CD14-positive monocyte (primary cell): ENCODE results near the gene MPL. TPM values are rescaled to one million over a fixed set of nuclear protein-coding genes. Genes with fewer than 3 reads are reported as not detected.

Experiments
- DNase-seq, 3 donors: peaks; one replicate each; pipeline ENCODE4 v3.0.0-alpha.2; 2011 to 2022
- H2AFZ ChIP-seq: 2 replicates; pipeline ENCODE4 v1.6.0; 2012; ENCODE audit warnings: mild to moderate bottlenecking, low read depth, low read length, inconsistent platforms; ENCODE audit not compliant: insufficient read depth, poor library complexity, severe bottlenecking
- H3K27ac ChIP-seq, 2 donors: 1 replicate in 1 of 2; 2 replicates in 1 of 2; pipeline ENCODE4 v1.5.1; 2012 to 2013; ENCODE audit warnings: low read length in 2 of 2, control low read depth in 1 of 2, inconsistent platforms in 1 of 2, low read depth in 1 of 2, mild to moderate bottlenecking in 1 of 2
- H3K27me3 ChIP-seq, 2 donors: one replicate each; pipeline versions ENCODE4 v1.6.0 to v1.6.1; 2011 to 2013; ENCODE audit warnings: low read length in 2 of 2; ENCODE audit not compliant: control insufficient read depth in 2 of 2, insufficient read depth in 2 of 2
- H3K36me3 ChIP-seq, 2 donors: replicated peaks in 1 of 2; 1 replicate in 1 of 2; 2 replicates in 1 of 2; pipeline versions ENCODE4 v1.5.1 to v1.6.1; 2012 to 2013; ENCODE audit warnings: low read length in 2 of 2, control low read depth in 1 of 2, inconsistent platforms in 1 of 2, mild to moderate bottlenecking in 1 of 2; ENCODE audit not compliant: insufficient read depth in 2 of 2, control insufficient read depth in 1 of 2
- H3K4me1 ChIP-seq, 2 donors: 1 replicate in 1 of 2; 2 replicates in 1 of 2; pipeline versions ENCODE4 v1.5.1 to v1.6.1; 2012 to 2013; ENCODE audit warnings: low read length in 2 of 2, control low read depth in 1 of 2, inconsistent platforms in 1 of 2, mild to moderate bottlenecking in 1 of 2, moderate library complexity in 1 of 2; ENCODE audit not compliant: insufficient read depth in 2 of 2, control insufficient read depth in 1 of 2
- H3K4me2 ChIP-seq: replicated peaks from 2 replicates; pipeline ENCODE3; 2012; ENCODE audit warnings: low read length, moderate library complexity, mild to moderate bottlenecking; ENCODE audit not compliant: poor library complexity, severe bottlenecking; ENCODE audit errors: extremely low read depth
- H3K4me3 ChIP-seq, 3 experiments: fragments of 200-600 bp in 1 of 3; sonication (generic) in 1 of 3; replicated peaks in 1 of 3; 1 replicate in 2 of 3; 2 replicates in 1 of 3; pipeline ENCODE4 v1.5.1; 2011 to 2013; ENCODE audit warnings: low read length in 3 of 3, mild to moderate bottlenecking in 3 of 3, control low read depth in 2 of 3, low read depth in 2 of 3, inconsistent platforms in 1 of 3, moderate library complexity in 1 of 3
- H3K79me2 ChIP-seq: 2 replicates; pipeline ENCODE4 v1.6.0; 2012; ENCODE audit warnings: mild to moderate bottlenecking, control low read depth, inconsistent platforms, low read length, moderate library complexity; ENCODE audit not compliant: insufficient read depth
- H3K9ac ChIP-seq: 2 replicates; pipeline ENCODE4 v1.6.0; 2017; ENCODE audit warnings: low read length, mild to moderate bottlenecking; ENCODE audit not compliant: insufficient read depth, poor library complexity, severe bottlenecking
- H3K9me3 ChIP-seq, 2 donors: replicated peaks in 1 of 2; 1 replicate in 1 of 2; 2 replicates in 1 of 2; pipeline versions ENCODE4 v1.5.1 to v1.6.1; 2012 to 2013; ENCODE audit warnings: low read length in 2 of 2, control low read depth in 1 of 2; ENCODE audit not compliant: control insufficient read depth in 1 of 2, insufficient read depth in 1 of 2
- H4K20me1 ChIP-seq: 2 replicates; pipeline ENCODE4 v1.6.0; 2012; ENCODE audit warnings: mild to moderate bottlenecking, low read length, control low read depth, moderate library complexity; ENCODE audit not compliant: insufficient read depth
- H3K27ac Mint-ChIP-seq, 7 donors: one replicate each; pipeline ENCODE4 v1.8.0; 2020; ENCODE audit warnings: mild to moderate bottlenecking in 7 of 7, mixed read lengths in 7 of 7, moderate library complexity in 6 of 7, inconsistent platforms in 2 of 7
- H3K27me3 Mint-ChIP-seq, 3 donors: one replicate each; pipeline ENCODE4 v1.8.0; 2021 to 2022; ENCODE audit warnings: low read depth in 3 of 3, mild to moderate bottlenecking in 3 of 3, mixed read lengths in 3 of 3, moderate library complexity in 3 of 3, inconsistent platforms in 1 of 3
- H3K36me3 Mint-ChIP-seq, 2 donors: one replicate each; pipeline ENCODE4 v1.8.0; 2020; ENCODE audit warnings: mixed read lengths in 2 of 2, inconsistent platforms in 1 of 2, mild to moderate bottlenecking in 1 of 2
- H3K4me1 Mint-ChIP-seq: one replicate; pipeline ENCODE4 v1.8.0; 2020; ENCODE audit warnings: mild to moderate bottlenecking, mixed read lengths
- H3K4me3 Mint-ChIP-seq, 2 donors: one replicate each; pipeline ENCODE4 v1.8.0; 2020; ENCODE audit warnings: mild to moderate bottlenecking in 2 of 2, mixed read lengths in 2 of 2, moderate library complexity in 1 of 2
- H3K9me3 Mint-ChIP-seq, 7 donors: one replicate each; pipeline ENCODE4 v1.8.0; 2020 to 2022; ENCODE audit warnings: mixed read lengths in 7 of 7, mild to moderate bottlenecking in 6 of 7, moderate library complexity in 6 of 7, inconsistent platforms in 2 of 7
- WGBS: methylation state at CpG from one replicate; pipeline ENCODE4 v1.1.5; 2013; ENCODE audit warnings: missing lambda C conversion rate; ENCODE audit not compliant: insufficient coverage; 5-methylcytosine and 5-hydroxymethylcytosine counted together
- intact Hi-C, 2 donors: fragments of 100-400 bp; cut with micrococcal nuclease; formaldehyde crosslinking; loops; one replicate each; pipeline versions ENCODE4 v1.15.0 to v1.15.1; 2023
- polyA plus RNA-seq, 3 donors: library from polyadenylated mRNA; depleted of rRNA in 1 of 3; unstranded in 2 of 3; stranded (reverse) in 1 of 3; fragments of 300-500 nt in 2 of 3; fragments of >200 nt in 1 of 3; fragmentation: Illumina TruSeq in 2 of 3; gene quantifications; 1 replicate in 2 of 3; 2 replicates in 1 of 3; pipeline ENCODE4 v1.2.3, GENCODE V29; 2012 to 2021
- TF ChIP-seq, protein P1 (sequence below): fragments of 200-600 bp; IDR thresholded peaks from one replicate; pipeline ENCODE4 v1.8.0; 2022; ENCODE audit warnings: antibody characterized with exemption, mild to moderate bottlenecking

The MPL gene
- polyA plus RNA-seq, 3 donors = not detected

DNA sequence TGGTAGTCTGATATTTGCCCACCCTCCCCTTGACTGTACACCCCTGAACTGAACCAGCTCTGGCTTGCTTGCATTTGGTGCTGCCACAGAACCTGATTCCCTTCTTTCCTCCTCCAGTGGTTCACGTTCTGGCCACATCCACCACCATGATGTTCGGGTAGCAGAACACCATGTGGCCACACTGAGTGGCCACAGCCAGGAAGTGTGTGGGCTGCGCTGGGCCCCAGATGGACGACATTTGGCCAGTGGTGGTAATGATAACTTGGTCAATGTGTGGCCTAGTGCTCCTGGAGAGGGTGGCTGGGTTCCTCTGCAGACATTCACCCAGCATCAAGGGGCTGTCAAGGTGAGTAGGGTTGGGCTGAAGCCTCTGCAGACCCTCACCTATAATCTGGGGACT is 23.0 kb downstream of the MPL start:
- Histone ChIP-seq H3K9me3 (no peaks in the 10 kb centered on the region), H3K27ac (peak overlapping the region in 1 of 2 donors; percentile 46), H3K9ac (no peak overlapping the region), H2AFZ (no peak overlapping the region), H3K79me2 (peaks cover 65% of the 10 kb centered on the region), H4K20me1 (peaks cover 58% of the 10 kb centered on the region), H3K4me3 (no peak overlapping the region), H3K4me2 (no peak overlapping the region), H3K36me3 (peaks cover 47 to 58% of the 10 kb centered on the region in 2 donors), H3K27me3 (no peaks in the 10 kb centered on the region), H3K4me1 (peaks cover 53 to 75% of the 10 kb centered on the region in 2 donors)
- Mint-ChIP-seq H3K4me1 (peaks cover 71% of the 10 kb centered on the region), H3K36me3 (peaks cover 55 to 56% of the 10 kb centered on the region in 2 donors), H3K9me3 (peaks cover 0 to 1% (median 0%) of the 10 kb centered on the region in 7 donors), H3K27me3 (no peaks in the 10 kb centered on the region), H3K27ac (peak overlapping the region in 3 of 7 donors; percentile 4 to 50 (median 48)), H3K4me3 (no peak overlapping the region)
- no CpG with 5 or more reads among the region's 4 CpGs for WGBS
- intact Hi-C loops = loop anchor here (2.0 to 10.0 kb wide), 2 partner anchors 28 to 186 kb away; partner anchors contain the start of genes CFAP57 (in 1 of the 2), EBNA1BP2 (in 1 of the 2), MED8 (in 1 of the 2) and SZT2 (in 1 of the 2)
- DNase-seq = no peak
- TF ChIP-seq, protein P1, sequence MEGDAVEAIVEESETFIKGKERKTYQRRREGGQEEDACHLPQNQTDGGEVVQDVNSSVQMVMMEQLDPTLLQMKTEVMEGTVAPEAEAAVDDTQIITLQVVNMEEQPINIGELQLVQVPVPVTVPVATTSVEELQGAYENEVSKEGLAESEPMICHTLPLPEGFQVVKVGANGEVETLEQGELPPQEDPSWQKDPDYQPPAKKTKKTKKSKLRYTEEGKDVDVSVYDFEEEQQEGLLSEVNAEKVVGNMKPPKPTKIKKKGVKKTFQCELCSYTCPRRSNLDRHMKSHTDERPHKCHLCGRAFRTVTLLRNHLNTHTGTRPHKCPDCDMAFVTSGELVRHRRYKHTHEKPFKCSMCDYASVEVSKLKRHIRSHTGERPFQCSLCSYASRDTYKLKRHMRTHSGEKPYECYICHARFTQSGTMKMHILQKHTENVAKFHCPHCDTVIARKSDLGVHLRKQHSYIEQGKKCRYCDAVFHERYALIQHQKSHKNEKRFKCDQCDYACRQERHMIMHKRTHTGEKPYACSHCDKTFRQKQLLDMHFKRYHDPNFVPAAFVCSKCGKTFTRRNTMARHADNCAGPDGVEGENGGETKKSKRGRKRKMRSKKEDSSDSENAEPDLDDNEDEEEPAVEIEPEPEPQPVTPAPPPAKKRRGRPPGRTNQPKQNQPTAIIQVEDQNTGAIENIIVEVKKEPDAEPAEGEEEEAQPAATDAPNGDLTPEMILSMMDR = no peak

DNA sequence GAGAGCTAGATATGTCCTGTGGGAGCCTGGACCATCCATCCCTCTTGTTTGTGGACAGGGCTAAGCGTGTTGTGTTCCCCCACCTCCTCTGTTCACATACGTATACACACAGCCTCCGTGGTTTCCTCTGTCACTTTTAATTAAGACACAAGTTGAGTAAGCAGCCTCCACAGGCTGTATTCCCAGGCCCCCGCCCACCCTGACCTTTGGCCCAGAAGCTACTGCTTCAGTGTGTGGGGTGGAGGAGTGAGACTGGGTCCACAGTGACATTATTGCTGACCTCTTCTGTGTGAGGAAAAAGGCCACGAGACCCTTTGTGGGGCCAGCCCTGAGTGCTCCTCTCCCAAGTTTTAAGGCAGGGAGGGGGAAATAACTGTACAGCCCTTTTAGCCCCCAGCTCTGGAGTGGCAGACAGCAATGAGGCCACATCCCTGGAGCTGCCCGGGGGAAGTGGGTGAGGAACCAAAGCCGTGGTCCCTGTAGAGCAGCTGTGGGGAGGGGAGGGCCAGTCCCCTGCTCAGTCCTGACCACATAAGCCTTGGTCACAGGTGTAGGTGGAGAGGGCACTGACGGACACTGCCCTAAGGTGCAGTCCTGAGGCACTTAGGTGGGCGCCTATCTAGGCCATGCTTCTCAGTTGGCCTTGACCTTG is 25.8 kb downstream of the MPL start:
- intact Hi-C loops = loop anchor here in 1 of 2 donors (10.0 kb wide), 1 partner anchor 189 kb away; the partner anchor contains the start of genes CFAP57 and EBNA1BP2
- Histone ChIP-seq H3K36me3 (peaks cover 47 to 62% of the 10 kb centered on the region in 2 donors), H2AFZ (no peak overlapping the region), H3K27ac (peak overlapping the region; percentile 16 to 97), H4K20me1 (peaks cover 71% of the 10 kb centered on the region), H3K27me3 (no peaks in the 10 kb centered on the region), H3K9ac (no peak overlapping the region), H3K4me2 (no peak overlapping the region), H3K4me3 (no peak overlapping the region), H3K79me2 (peaks cover 86% of the 10 kb centered on the region), H3K4me1 (peaks cover 61 to 90% of the 10 kb centered on the region in 2 donors), H3K9me3 (no peaks in the 10 kb centered on the region)
- peaks cover 0 to 1% (median 0%) of the 10 kb centered on the region in 7 donors for H3K9me3 Mint-ChIP-seq
- H3K4me3 Mint-ChIP-seq = no peak overlapping the region
- TF ChIP-seq, protein P1 = no peak
- H3K27me3 Mint-ChIP-seq = no peaks in the 10 kb centered on the region
- H3K27ac Mint-ChIP-seq = peak overlapping the region in 6 of 7 donors; percentile 47 to 91 (median 77)
- H3K36me3 Mint-ChIP-seq = peaks cover 55 to 62% of the 10 kb centered on the region in 2 donors
- 60% methylated on average over 6 of the region's 9 CpGs for WGBS
- no peak for DNase-seq
- peaks cover 80% of the 10 kb centered on the region for H3K4me1 Mint-ChIP-seq
